GOT3 (cell line): Measurements from ENCODE around the gene TTC24.
"Not testable (repeated sequence)": the region's sequence is repeated elsewhere in the genome, so short reads cannot be mapped to it uniquely, and the experiment has no call there.

Experiments used
- DNase-seq: peaks from one replicate; lab custom pipeline; 2025; ENCODE audit warnings: mixed read lengths; lab: John Stamatoyannopoulos, UW

TTC24 gene

GRCh38 chr1:156587927-156588326, 8.4 kb downstream of the TTC24 start:
- DNase-seq = not testable (repeated sequence)

- no peak for DNase-seq
Observed at GRCh38 chr1:156589546-156589945, 10.0 kb downstream of the TTC24 start.

- DNase-seq = no peak
Observed at GRCh38 chr1:156590326-156591180, 11.0 kb downstream of the TTC24 start.

- DNase-seq = no peak
Observed at GRCh38 chr1:156591181-156591431, 11.6 kb downstream of the TTC24 start.

- no peak for DNase-seq
Observed at GRCh38 chr1:156591432-156592157, 12.1 kb downstream of the TTC24 start, which contains the start of gene NAXE. NAXE (plus strand) TSS chr1:156591776; CDS start chr1:156591805, 29 bp downstream.

GRCh38 chr1:156592158-156592909, 12.8 kb downstream of the TTC24 start:
- DNase-seq = no peak

- no peak for DNase-seq
Observed at GRCh38 chr1:156592910-156593660, 13.6 kb downstream of the TTC24 start.

GRCh38 chr1:156593661-156593989, 14.1 kb downstream of the TTC24 start:
- no peak for DNase-seq

- DNase-seq = no peak
Observed at GRCh38 chr1:156594190-156594589, 14.7 kb downstream of the TTC24 start.

- no peak for DNase-seq
Observed at GRCh38 chr1:156595016-156595415, 15.5 kb downstream of the TTC24 start.

- no peak for DNase-seq
Observed at GRCh38 chr1:156596426-156596825, 16.9 kb downstream of the TTC24 start.

- DNase-seq = no peak
Observed at GRCh38 chr1:156598125-156598524, 18.6 kb downstream of the TTC24 start.

- DNase-seq = no peak
Observed at GRCh38 chr1:156598731-156599432, 19.4 kb downstream of the TTC24 start.

GRCh38 chr1:156599811-156600210, 20.3 kb downstream of the TTC24 start:
- no peak for DNase-seq

- no peak for DNase-seq
Observed at GRCh38 chr1:156600733-156601121, 21.2 kb downstream of the TTC24 start.

- peak; percentile 51 for DNase-seq
Observed at GRCh38 chr1:156601122-156601830, 21.8 kb downstream of the TTC24 start, which contains the start of gene GPATCH4. GPATCH4 (minus strand) TSS chr1:156601479.

GRCh38 chr1:156601892-156602291, 22.4 kb downstream of the TTC24 start:
- no peak for DNase-seq

- no peak for DNase-seq
Observed at GRCh38 chr1:156602557-156602993, 23.1 kb downstream of the TTC24 start.

- DNase-seq = not testable (repeated sequence)
Observed at GRCh38 chr1:156607344-156607743, 27.8 kb downstream of the TTC24 start.

GRCh38 chr1:156608036-156608674, 28.6 kb downstream of the TTC24 start:
- DNase-seq = no peak
